H9 (cell line): Measurements from ENCODE around the gene FAU. TPM values are rescaled to one million over a fixed set of nuclear protein-coding genes. Genes with fewer than 3 reads are reported as not detected.
A peak's percentile ranks its signal among the peaks of the same experiment; 100 is the strongest.

Experiments used
- DNase-seq: peaks from one replicate; pipeline ENCODE4 v3.0.0-alpha.2; 2017
- H2AFZ ChIP-seq: one replicate; pipeline ENCODE4 v1.6.1; 2013; ENCODE audit warnings: mild to moderate bottlenecking, low read length, control low read depth, moderate library complexity
- H2AK5ac ChIP-seq: 2 replicates; pipeline ENCODE4 v1.6.1; 2013; ENCODE audit warnings: low read length, control low read depth, mixed read lengths; ENCODE audit not compliant: insufficient read length
- H2BK120ac ChIP-seq: one replicate; pipeline ENCODE4 v1.6.1; 2013; ENCODE audit warnings: low read depth, mild to moderate bottlenecking, low read length, control low read depth, inconsistent platforms; ENCODE audit not compliant: poor library complexity, severe bottlenecking
- H2BK12ac ChIP-seq: 2 replicates; pipeline ENCODE4 v1.6.1; 2013; ENCODE audit warnings: low read length, control low read depth, mixed read lengths, low read depth; ENCODE audit not compliant: insufficient read length
- H2BK15ac ChIP-seq: 2 replicates; pipeline ENCODE4 v1.6.1; 2013; ENCODE audit warnings: low read depth, low read length, control low read depth
- H2BK20ac ChIP-seq: one replicate; pipeline ENCODE4 v1.6.1; 2013; ENCODE audit warnings: low read depth, mild to moderate bottlenecking, low read length, control low read depth, inconsistent platforms; ENCODE audit not compliant: poor library complexity, severe bottlenecking
- H2BK5ac ChIP-seq: 2 replicates; pipeline ENCODE4 v1.6.1; 2013; ENCODE audit warnings: low read length, control low read depth, mixed read lengths; ENCODE audit not compliant: insufficient read length
- H3K14ac ChIP-seq: 2 replicates; pipeline ENCODE4 v1.6.1; 2013; ENCODE audit warnings: low read length, control low read depth; ENCODE audit not compliant: insufficient read depth
- H3K18ac ChIP-seq: 2 replicates; pipeline ENCODE4 v1.6.1; 2013; ENCODE audit warnings: low read depth, mild to moderate bottlenecking, mixed read lengths, low read length, control low read depth; ENCODE audit not compliant: insufficient read length
- H3K23ac ChIP-seq: 2 replicates; pipeline ENCODE4 v1.6.1; 2013; ENCODE audit warnings: low read length, control low read depth, mixed read lengths, low read depth; ENCODE audit not compliant: insufficient read length
- H3K23me2 ChIP-seq: 2 replicates; pipeline ENCODE4 v1.6.1; 2013; ENCODE audit warnings: low read depth, mild to moderate bottlenecking, mixed read lengths, low read length, control low read depth; ENCODE audit not compliant: insufficient read length, poor library complexity, severe bottlenecking
- H3K27ac ChIP-seq: 2 replicates; pipeline ENCODE4 v1.5.1; 2013; ENCODE audit warnings: low read length, control low read depth, mixed read lengths, low read depth; ENCODE audit not compliant: insufficient read length
- H3K27me3 ChIP-seq: 2 replicates; pipeline ENCODE4 v1.6.1; 2013; ENCODE audit warnings: low read length, control low read depth, inconsistent platforms; ENCODE audit not compliant: insufficient read depth
- H3K4ac ChIP-seq: 2 replicates; pipeline ENCODE4 v1.6.1; 2013; ENCODE audit warnings: low read depth, mild to moderate bottlenecking, control low read depth, inconsistent platforms, low read length, moderate library complexity
- H3K4me1 ChIP-seq: 2 replicates; pipeline ENCODE4 v1.6.1; 2013; ENCODE audit warnings: low read length, control low read depth, inconsistent platforms; ENCODE audit not compliant: insufficient read depth
- H3K4me2 ChIP-seq: 2 replicates; pipeline ENCODE4 v1.6.1; 2013; ENCODE audit warnings: low read length, control low read depth, mixed read lengths; ENCODE audit not compliant: insufficient read length, insufficient read depth
- H3K56ac ChIP-seq: 2 replicates; pipeline ENCODE4 v1.6.1; 2013; ENCODE audit warnings: low read depth, mild to moderate bottlenecking, mixed read lengths, low read length, control low read depth; ENCODE audit not compliant: insufficient read length
- H3K79me1 ChIP-seq: 2 replicates; pipeline ENCODE4 v1.6.1; 2013; ENCODE audit warnings: low read depth, mild to moderate bottlenecking, moderate library complexity, low read length, control low read depth, inconsistent platforms; ENCODE audit not compliant: insufficient read depth, poor library complexity, severe bottlenecking
- H3K79me2 ChIP-seq: 2 replicates; pipeline ENCODE4 v1.6.1; 2013; ENCODE audit warnings: low read length, control low read depth, inconsistent platforms; ENCODE audit not compliant: insufficient read depth
- H3K9ac ChIP-seq: 2 replicates; pipeline ENCODE4 v1.6.1; 2013; ENCODE audit warnings: low read length, control low read depth, mixed read lengths; ENCODE audit not compliant: insufficient read length; ENCODE audit errors: extremely low read depth
- H3K9me3 ChIP-seq: one replicate; pipeline ENCODE4 v1.6.1; 2013; ENCODE audit warnings: low read depth, low read length, inconsistent platforms; ENCODE audit not compliant: control insufficient read depth
- H3T11ph ChIP-seq: one replicate; pipeline ENCODE4 v1.6.1; 2013; ENCODE audit warnings: mild to moderate bottlenecking, low read length, control low read depth, inconsistent platforms
- H4K20me1 ChIP-seq: one replicate; pipeline ENCODE4 v1.6.1; 2013; ENCODE audit not compliant: control insufficient read depth, insufficient read length, insufficient read depth
- H4K5ac ChIP-seq: 2 replicates; pipeline ENCODE4 v1.6.1; 2013; ENCODE audit warnings: low read depth, mild to moderate bottlenecking, mixed read lengths, low read length, control low read depth; ENCODE audit not compliant: insufficient read length
- H4K8ac ChIP-seq: replicated peaks from 2 replicates; pipeline ENCODE4 v1.6.1; 2013; ENCODE audit warnings: low read length, control low read depth, mixed read lengths, low read depth; ENCODE audit not compliant: insufficient read length
- H4K91ac ChIP-seq: 2 replicates; pipeline ENCODE4 v1.6.1; 2013; ENCODE audit warnings: low read depth, mild to moderate bottlenecking, moderate library complexity, mixed read lengths, low read length, control low read depth; ENCODE audit not compliant: insufficient read length
- H3K27ac Mint-ChIP-seq, 3 experiments: 2 replicates in 2 of 3; 3 replicates in 1 of 3; pipeline ENCODE4 v1.8.0; 2020 to 2021; ENCODE audit warnings: mixed read lengths in 3 of 3, mild to moderate bottlenecking in 1 of 3, moderate library complexity in 1 of 3
- H3K27me3 Mint-ChIP-seq: 2 replicates; pipeline ENCODE4 v1.8.0; 2021; ENCODE audit warnings: low read depth, mild to moderate bottlenecking, moderate library complexity, mixed read lengths
- H3K36me3 Mint-ChIP-seq, 3 experiments: 2 replicates in 2 of 3; 3 replicates in 1 of 3; pipeline ENCODE4 v1.8.0; 2020 to 2021; ENCODE audit warnings: low read depth in 3 of 3, mixed read lengths in 3 of 3; ENCODE audit not compliant: insufficient read depth in 1 of 3
- H3K4me1 Mint-ChIP-seq, 2 experiments: 2 replicates each; pipeline ENCODE4 v1.8.0; 2020; ENCODE audit warnings: mixed read lengths in 2 of 2
- H3K4me3 Mint-ChIP-seq, 2 experiments: 2 replicates in 1 of 2; 3 replicates in 1 of 2; pipeline ENCODE4 v1.8.0; 2020 to 2021; ENCODE audit warnings: mild to moderate bottlenecking in 2 of 2, mixed read lengths in 2 of 2, moderate library complexity in 1 of 2
- H3K9me3 Mint-ChIP-seq, 2 experiments: 2 replicates in 1 of 2; 3 replicates in 1 of 2; pipeline ENCODE4 v1.8.0; 2020; ENCODE audit warnings: mild to moderate bottlenecking in 2 of 2, mixed read lengths in 2 of 2, moderate library complexity in 1 of 2
- WGBS: extraction: QIAGEN DNeasy Blood & Tissue Kit; methylation state at CpG from one replicate; pipeline ENCODE4 v1.1.7; 2013; ENCODE audit warnings: missing lambda C conversion rate, low lambda C conversion rate, mixed read lengths; ENCODE audit not compliant: insufficient read length; ENCODE audit errors: extremely low coverage; 5-methylcytosine and 5-hydroxymethylcytosine counted together
- total RNA-seq: library from RNA; stranded (reverse); gene quantifications from 2 replicates; pipeline ENCODE4 v1.2.1, GENCODE V29; 2021
- TF ChIP-seq, protein P1 (sequence below): fragments of 200-600 bp; sonication (generic); conservative IDR thresholded peaks from 3 replicates; pipeline ENCODE4 v1.8.0; 2021; ENCODE audit warnings: antibody characterized with exemption, mild to moderate bottlenecking

Gene FAU
- total RNA-seq, 1 experiment from 2014 or later, result 898 TPM

DNA sequence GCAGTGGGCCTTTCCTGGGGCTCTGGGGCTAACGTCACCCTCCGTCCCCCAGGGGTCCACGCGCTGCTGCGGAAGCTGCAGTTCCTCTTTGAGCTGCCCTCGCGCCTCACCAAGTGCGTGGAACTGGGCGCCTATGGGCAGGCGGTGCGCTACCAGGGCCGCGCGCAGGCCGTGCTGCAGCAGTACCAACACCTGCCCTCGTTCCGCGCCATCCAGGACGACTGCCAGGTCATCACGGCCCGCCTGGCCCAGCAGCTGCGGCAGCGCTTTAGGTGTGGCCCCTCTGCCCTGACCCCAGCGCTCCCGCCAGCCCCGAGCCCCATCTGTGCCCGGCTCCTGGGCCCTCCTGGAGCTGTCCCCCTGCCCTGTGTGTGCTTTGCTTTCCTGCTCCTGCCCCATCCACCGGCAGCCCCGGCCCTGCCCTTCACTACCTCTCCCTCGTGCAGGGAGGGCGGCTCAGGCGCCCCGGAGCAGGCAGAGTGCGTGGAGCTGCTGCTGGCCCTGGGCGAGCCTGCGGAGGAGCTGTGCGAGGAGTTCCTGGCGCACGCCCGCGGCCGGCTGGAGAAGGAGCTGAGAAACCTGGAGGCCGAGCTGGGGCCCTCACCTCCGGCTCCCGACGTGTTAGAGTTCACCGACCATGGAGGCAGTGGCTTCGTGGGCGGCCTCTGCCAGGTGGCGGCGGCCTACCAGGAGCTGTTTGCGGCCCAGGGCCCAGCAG, 14.0 kb downstream of the FAU start:
- TF ChIP-seq, protein P1, sequence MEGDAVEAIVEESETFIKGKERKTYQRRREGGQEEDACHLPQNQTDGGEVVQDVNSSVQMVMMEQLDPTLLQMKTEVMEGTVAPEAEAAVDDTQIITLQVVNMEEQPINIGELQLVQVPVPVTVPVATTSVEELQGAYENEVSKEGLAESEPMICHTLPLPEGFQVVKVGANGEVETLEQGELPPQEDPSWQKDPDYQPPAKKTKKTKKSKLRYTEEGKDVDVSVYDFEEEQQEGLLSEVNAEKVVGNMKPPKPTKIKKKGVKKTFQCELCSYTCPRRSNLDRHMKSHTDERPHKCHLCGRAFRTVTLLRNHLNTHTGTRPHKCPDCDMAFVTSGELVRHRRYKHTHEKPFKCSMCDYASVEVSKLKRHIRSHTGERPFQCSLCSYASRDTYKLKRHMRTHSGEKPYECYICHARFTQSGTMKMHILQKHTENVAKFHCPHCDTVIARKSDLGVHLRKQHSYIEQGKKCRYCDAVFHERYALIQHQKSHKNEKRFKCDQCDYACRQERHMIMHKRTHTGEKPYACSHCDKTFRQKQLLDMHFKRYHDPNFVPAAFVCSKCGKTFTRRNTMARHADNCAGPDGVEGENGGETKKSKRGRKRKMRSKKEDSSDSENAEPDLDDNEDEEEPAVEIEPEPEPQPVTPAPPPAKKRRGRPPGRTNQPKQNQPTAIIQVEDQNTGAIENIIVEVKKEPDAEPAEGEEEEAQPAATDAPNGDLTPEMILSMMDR, result no peak

More for the DNA sequence above, 14.0 kb downstream of the FAU start:
- WGBS, result no CpG with 5 or more reads among the region's 52 CpGs
- H3K18ac ChIP-seq, result no peak overlapping the region
- H3K4me1 ChIP-seq, result no peaks in the 10 kb centered on the region
- H2AK5ac ChIP-seq, result no peak overlapping the region
- no peaks in the 10 kb centered on the region for H3K79me1 ChIP-seq
- H2BK15ac ChIP-seq, result no peak overlapping the region
- Mint-ChIP-seq H3K27me3 (no peaks in the 10 kb centered on the region), H3K27ac (no peak overlapping the region), H3K9me3 (no peaks in the 10 kb centered on the region), H3K36me3 (peaks cover 0 to 12% (median 5%) of the 10 kb centered on the region in 3 experiments; a peak in 5 of 7 replicates), H3K4me1 (peaks cover 7 to 12% of the 10 kb centered on the region in 2 experiments), H3K4me3 (no peak overlapping the region)
- H3K9ac ChIP-seq, result no peak overlapping the region
- H3K79me2 ChIP-seq, result no peaks in the 10 kb centered on the region
- H3K56ac ChIP-seq, result no peak overlapping the region
- H3T11ph ChIP-seq, result no peak overlapping the region
- H2BK20ac ChIP-seq, result no peak overlapping the region
- H3K4me2 ChIP-seq, result no peak overlapping the region
- H4K8ac ChIP-seq, result no peak overlapping the region
- H4K20me1 ChIP-seq, result no peaks in the 10 kb centered on the region
- no peak overlapping the region for H3K4ac ChIP-seq
- no peak overlapping the region for H3K23ac ChIP-seq
- no peak overlapping the region for H4K5ac ChIP-seq
- peak; percentile 27 for DNase-seq
- H3K14ac ChIP-seq, result no peak overlapping the region
- H2BK120ac ChIP-seq, result no peak overlapping the region
- no peak overlapping the region for H4K91ac ChIP-seq
- H3K27ac ChIP-seq, result no peak overlapping the region
- H3K27me3 ChIP-seq, result no peaks in the 10 kb centered on the region
- H2BK12ac ChIP-seq, result no peak overlapping the region
- no peak overlapping the region for H2AFZ ChIP-seq
- H2BK5ac ChIP-seq, result no peak overlapping the region
- no peaks in the 10 kb centered on the region for H3K9me3 ChIP-seq
- peaks cover 8% of the 10 kb centered on the region for H3K23me2 ChIP-seq
